GM18519 (cell line): Measurements from ENCODE around the gene HVCN1.
"Not testable (repeated sequence)": the region's sequence is repeated elsewhere in the genome, so short reads cannot be mapped to it uniquely, and the experiment has no call there.

Experiments
- ATAC-seq: cut with Tn5 transposase; IDR thresholded peaks from one replicate; pipeline ENCODE4 v1.9.1; 2021; ENCODE audit warnings: mild to moderate bottlenecking, moderate library complexity; ENCODE audit not compliant: unreplicated experiment, low FRiP score

Gene HVCN1

DNA sequence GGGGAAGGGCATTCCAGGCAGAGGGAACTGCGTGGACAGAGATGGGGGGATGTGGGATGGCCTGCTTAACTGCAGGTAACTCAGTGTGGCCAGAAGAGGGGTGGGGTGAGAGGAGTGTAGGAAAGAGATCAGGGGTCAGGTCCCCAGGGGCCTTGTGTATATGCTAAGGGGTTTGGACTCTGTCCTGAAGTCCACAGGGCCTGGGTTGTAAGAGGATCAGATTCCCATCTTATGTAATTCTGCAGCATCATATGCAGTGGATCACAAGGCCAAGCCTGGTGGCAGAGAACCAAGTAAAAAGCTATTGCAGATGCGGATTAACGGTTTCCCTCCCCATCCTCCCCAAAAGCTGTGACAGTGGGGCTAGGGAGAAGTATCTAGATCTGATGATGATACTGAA lies 66.3 kb downstream of the HVCN1 start:
- ATAC-seq = no peak

DNA sequence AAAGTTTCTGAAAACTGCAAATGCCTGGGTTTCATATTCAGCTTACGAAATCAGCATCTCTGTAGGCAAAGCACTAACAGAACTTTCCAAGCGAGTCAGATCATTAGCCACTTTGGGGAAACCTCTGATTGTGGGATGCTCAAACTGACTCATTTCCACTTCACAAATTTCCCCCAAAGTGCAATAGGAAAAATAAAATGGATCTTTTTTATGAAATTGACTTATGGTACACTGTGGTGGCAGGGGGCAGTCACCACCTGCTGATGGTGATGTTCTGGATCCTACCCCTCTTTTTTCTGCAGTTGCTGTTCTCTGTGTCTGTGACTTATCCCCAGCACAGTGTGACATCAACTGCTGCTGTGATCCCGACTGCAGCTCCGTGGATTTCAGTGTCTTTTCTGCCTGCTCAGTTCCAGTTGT lies 69.4 kb downstream of the HVCN1 start:
- no peak for ATAC-seq

DNA sequence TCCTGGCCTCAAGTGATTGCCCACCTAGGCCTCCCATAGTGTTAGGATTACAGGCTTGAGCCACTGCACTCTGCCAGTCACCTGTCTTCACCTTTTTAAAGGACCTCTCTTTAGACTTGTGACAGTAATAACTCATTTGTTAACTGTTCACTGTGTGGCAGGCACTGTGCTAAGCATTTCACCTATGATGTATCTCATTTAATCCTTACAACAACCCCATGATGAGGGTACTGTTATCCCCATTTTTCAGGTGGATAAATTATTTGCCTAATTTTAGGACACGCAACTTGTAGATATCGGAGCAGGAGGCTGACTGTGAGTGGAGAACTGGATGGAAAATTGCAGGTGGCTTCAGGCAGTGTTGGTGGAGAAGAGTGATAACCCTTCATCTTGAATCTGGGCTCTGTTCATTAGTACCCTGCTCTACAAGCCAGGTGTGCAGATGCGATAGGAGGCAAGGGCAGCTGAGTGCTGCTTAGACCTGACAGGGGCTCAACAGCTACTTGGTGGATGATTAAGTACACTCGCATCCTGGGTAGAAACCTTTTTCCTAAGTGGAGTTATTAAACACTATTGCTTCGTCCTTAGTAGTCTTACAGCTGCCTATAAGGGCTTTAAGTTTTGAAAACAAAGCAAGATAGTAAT lies 72.3 kb downstream of the HVCN1 start:
- no peak for ATAC-seq

DNA sequence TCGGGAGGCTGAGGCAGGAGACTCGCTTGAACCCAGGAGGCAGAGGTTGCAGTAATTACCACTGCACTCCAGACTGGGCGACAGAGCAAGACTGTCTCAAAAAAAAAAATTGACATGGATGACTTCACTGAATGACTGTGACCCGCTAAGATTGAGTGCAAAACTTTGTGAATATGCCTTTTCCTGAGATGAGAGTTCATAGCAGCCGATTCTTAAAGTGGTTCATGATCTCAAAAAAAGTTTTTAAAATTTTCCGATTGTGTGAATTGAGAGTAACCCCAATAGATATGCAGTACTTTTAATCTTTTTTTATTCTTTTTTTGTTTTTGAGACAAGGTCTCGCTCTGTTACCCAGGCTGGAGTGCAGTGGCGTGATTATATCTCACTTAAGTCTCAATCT lies 73.7 kb downstream of the HVCN1 start:
- no peak for ATAC-seq

DNA sequence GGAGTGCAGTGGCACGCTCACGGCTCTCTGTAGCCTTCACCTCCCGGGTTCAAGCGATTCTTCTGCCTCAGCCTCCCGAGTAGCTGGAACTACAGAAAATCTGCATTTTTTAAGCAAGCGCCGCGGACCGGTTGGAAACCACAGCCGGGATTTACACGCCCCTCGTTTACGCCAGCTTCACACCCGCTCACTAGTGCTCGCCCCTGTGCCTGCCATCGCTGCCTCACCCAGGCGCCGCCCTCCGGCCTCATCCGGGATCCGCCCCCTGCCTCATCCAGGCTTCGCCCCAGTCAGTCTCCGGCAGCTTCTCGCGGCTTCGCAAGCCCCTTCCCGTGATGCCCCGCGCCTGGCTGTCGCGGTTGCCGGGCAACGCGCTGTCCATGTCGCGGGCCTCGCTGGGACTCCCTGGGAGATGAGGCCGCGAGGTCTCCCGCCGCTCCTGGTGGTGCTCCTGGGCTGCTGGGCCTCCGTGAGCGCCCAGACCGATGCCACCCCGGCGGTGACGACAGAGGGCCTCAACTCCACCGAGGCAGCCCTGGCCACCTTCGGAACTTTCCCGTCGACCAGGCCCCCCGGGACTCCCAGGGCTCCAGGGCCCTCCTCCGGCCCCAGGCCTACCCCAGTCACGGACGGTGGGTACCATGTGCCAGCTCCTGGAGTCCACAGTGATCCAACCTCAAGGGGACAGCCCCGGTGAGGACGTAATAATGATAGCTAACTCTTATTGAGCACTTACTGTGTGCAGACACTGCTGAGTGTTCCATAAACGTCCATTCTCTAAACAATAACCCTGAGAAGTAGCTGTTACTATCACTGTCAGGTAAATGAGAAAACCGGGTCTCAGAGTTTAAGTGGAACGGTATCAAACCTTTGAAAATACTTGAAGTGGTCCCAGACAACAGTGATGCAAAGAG lies 74.9 kb downstream of the HVCN1 start, which contains the start of gene TCTN1:
Gene TCTN1, plus strand, starts transcription at position 359 of the 914 bp plus-strand sequence. Its CDS starts 54 bp downstream, at position 413.
- peak; percentile 80 for ATAC-seq

DNA sequence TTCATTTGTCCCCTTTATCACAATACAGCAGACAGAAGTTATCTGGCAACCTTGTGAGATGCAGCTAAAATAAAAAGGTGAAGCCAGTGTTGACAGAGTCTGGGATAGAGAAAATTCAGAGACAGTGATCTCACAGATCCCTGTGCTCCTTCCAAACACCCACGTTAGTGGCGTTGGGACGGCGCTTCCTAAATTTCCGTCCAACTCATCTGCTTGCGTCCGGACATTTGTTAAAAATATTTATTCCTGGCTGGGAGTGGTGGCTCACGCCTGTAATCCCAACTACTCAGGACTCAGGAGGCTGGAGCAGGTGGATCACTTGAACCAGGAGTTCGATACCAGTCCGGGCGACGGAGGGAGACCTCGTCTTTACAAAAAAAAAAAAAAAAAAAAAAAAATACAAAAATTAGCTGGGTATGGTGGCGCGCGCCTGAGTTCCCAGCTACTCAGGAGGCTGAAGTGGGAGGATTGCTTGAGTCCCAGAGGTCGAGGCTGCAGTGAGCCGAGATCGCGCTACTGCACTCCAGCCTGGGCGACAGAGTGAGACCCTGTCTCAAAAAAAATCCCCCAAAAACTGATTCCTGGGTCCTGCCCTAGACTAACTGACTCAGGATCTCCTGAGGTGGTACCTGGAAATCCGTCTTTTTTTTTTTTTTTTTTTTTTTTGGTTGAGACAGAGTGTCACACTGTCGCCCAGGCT lies 75.7 kb downstream of the HVCN1 start:
- no peak for ATAC-seq

DNA sequence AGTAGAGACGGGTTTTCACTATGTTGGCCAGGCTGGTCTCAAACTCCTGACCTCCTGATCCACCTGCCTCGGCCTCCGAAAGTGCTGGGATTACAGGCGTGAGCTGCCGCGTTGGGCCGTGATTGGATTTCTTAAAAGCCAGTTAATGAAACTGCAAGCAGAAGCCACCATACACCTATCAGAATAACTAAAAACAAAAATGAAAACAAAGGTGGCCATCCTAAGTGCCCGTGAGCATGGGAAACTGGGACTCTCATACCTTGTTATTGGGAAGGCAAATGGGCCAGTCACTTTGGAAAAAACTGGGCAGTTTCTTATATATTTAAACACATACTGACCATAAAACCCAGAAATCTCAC lies 82.7 kb downstream of the HVCN1 start:
- ATAC-seq = no peak

DNA sequence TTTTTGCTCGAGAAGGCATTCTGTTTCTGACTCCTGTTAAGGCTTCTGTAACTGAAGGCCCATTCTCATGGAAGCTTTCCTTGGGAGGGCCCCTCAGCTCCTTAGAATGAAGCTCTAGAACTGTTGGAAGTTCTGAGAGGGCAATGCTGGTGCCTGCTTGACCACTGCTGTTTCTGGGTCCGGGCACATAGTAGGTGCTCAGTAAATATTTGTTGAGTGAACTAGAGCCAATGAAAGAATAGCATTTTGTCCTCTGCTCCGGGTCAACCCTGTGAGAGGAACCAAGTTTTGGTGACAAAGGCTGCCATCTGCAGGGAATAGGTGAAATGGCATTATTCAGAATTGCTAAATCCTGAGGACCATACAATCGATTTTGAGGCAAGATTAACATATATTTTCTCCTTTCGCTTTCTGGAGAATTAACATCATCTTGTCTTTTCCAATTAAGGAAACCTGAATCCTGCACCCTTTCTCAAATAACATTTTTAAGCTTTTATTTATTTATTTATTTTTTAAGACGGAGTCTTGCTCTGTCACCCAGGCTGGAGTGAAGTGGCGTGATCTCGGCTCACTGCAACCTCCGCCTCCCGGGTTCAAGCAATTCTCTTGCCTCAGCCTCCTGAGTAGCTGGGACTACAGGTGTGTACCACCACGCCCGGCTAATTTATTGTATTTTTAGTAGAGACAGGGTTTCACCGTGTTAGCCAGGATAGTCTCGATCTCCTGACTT lies 86.7 kb downstream of the HVCN1 start:
- ATAC-seq = not testable (repeated sequence)

DNA sequence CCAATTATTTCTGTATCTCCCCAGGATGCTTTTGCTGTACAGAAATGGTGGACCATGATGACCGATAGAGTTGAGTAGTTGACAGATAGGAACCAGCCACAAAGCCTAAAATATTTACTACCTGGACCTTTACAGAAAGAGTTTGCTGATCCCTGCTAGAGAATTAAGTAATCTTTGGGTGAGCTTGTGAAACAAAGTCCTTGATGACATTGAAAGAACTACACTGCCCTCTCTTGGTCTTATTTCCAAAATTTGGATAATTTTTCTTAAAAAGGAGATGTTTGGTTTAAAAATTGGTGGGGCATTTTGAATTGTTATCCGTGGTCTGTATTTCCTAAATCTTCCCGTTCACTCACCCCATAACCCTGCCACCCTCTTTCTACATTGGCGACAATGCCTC lies 88.7 kb downstream of the HVCN1 start:
- ATAC-seq = no peak

DNA sequence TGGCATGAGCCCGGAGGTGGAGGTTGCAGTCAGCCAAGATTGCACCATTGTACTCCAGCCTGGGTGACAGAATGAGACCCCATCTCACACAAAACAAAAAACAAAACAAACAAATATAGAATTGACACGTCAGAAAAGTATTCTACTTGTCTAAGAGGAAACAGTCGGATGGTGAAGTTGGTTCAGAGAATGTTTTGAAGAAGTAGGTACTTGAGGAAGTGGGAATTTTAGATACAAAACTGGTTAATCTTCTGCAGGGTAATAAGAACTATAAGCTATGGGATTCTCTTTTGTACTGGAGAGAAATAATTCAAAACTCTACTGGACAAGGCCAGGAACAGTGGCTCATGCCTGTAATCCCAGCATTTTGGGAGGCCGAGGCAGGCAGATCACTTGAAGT lies 89.6 kb downstream of the HVCN1 start:
- ATAC-seq = no peak
